H1 (cell line): Measurements from ENCODE around the gene PCNX1. TPM values are rescaled to one million over a fixed set of nuclear protein-coding genes. Genes with fewer than 3 reads are reported as not detected.

Source experiments
- GTF2F1 ChIP-seq: IDR thresholded peaks from 2 replicates; pipeline ENCODE4 v1.6.1; 2012; ENCODE audit warnings: low read depth, low read length, improper control_type of control experiment, borderline replicate concordance
- polyA plus RNA-seq, 7 experiments: library from polyadenylated mRNA; depleted of rRNA in 3 of 7; stranded (reverse) in 5 of 7; unstranded in 2 of 7; fragments of >200 nt in 5 of 7; fragments of 200-250 nt in 2 of 7; gene quantifications; 1 replicate in 5 of 7; 2 replicates in 1 of 7; 4 replicates in 1 of 7; pipeline versions ENCODE4 v1.2.1 to v1.2.3, GENCODE V29; 2011 to 2013; ENCODE audit warnings: missing spikeins in 2 of 7, mixed read lengths in 2 of 7
- total RNA-seq: library from RNA; stranded (reverse); fragmentation: NEBNext Ultra II Directional; extraction: Animal tissue kit (Norgen Biotek cat#: 25700); gene quantifications from 2 replicates; pipeline ENCODE4 v1.2.1, GENCODE V29; 2021
- TF ChIP-seq, protein P1 (sequence below): fragments of 300-600 bp; sonication (generic); IDR thresholded peaks from 2 replicates; pipeline ENCODE4 v1.7.1; 2012; ENCODE audit warnings: low read length, moderate library complexity, mild to moderate bottlenecking, inconsistent platforms; ENCODE audit not compliant: insufficient replicate concordance

Gene PCNX1
- total and polyA plus RNA-seq, 2 of the 8 experiments (the other 6 are each of a cell fraction or from before 2014, with no cell fraction given) = 37.7 to 53.2 TPM

DNA sequence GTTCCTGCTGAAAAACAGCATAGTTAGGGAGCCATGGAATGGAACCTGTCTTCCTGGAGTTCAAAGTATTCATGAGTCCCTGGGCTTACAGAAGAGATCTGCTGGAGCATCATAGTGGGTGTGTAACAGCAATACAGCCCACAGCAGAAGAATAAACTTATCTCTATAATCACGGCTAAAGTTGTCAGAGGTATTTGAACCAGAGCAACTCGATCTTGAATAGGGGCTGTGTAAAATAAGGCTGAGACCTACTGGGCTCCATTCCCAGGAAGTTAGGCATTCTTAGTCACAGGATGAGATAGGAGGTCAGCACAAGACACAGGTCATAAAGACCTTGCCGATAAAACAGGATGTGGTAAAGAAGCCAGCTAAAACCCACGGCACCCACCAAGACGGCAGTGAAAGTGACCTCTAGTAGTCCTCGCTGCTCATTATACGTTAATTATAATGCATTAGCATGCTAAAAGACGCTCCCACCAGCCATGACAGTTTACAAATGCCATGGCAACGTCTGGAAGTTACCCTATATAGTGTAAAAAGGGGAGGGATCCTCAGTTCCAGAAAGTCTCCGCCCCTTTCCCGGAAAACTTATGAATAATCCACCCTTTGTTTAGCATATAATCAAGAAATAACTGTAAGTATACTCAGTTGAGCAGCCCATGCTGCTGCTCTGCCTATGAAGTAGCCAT is 223.4 kb downstream of the PCNX1 start (continued):
- TF ChIP-seq, protein P1, sequence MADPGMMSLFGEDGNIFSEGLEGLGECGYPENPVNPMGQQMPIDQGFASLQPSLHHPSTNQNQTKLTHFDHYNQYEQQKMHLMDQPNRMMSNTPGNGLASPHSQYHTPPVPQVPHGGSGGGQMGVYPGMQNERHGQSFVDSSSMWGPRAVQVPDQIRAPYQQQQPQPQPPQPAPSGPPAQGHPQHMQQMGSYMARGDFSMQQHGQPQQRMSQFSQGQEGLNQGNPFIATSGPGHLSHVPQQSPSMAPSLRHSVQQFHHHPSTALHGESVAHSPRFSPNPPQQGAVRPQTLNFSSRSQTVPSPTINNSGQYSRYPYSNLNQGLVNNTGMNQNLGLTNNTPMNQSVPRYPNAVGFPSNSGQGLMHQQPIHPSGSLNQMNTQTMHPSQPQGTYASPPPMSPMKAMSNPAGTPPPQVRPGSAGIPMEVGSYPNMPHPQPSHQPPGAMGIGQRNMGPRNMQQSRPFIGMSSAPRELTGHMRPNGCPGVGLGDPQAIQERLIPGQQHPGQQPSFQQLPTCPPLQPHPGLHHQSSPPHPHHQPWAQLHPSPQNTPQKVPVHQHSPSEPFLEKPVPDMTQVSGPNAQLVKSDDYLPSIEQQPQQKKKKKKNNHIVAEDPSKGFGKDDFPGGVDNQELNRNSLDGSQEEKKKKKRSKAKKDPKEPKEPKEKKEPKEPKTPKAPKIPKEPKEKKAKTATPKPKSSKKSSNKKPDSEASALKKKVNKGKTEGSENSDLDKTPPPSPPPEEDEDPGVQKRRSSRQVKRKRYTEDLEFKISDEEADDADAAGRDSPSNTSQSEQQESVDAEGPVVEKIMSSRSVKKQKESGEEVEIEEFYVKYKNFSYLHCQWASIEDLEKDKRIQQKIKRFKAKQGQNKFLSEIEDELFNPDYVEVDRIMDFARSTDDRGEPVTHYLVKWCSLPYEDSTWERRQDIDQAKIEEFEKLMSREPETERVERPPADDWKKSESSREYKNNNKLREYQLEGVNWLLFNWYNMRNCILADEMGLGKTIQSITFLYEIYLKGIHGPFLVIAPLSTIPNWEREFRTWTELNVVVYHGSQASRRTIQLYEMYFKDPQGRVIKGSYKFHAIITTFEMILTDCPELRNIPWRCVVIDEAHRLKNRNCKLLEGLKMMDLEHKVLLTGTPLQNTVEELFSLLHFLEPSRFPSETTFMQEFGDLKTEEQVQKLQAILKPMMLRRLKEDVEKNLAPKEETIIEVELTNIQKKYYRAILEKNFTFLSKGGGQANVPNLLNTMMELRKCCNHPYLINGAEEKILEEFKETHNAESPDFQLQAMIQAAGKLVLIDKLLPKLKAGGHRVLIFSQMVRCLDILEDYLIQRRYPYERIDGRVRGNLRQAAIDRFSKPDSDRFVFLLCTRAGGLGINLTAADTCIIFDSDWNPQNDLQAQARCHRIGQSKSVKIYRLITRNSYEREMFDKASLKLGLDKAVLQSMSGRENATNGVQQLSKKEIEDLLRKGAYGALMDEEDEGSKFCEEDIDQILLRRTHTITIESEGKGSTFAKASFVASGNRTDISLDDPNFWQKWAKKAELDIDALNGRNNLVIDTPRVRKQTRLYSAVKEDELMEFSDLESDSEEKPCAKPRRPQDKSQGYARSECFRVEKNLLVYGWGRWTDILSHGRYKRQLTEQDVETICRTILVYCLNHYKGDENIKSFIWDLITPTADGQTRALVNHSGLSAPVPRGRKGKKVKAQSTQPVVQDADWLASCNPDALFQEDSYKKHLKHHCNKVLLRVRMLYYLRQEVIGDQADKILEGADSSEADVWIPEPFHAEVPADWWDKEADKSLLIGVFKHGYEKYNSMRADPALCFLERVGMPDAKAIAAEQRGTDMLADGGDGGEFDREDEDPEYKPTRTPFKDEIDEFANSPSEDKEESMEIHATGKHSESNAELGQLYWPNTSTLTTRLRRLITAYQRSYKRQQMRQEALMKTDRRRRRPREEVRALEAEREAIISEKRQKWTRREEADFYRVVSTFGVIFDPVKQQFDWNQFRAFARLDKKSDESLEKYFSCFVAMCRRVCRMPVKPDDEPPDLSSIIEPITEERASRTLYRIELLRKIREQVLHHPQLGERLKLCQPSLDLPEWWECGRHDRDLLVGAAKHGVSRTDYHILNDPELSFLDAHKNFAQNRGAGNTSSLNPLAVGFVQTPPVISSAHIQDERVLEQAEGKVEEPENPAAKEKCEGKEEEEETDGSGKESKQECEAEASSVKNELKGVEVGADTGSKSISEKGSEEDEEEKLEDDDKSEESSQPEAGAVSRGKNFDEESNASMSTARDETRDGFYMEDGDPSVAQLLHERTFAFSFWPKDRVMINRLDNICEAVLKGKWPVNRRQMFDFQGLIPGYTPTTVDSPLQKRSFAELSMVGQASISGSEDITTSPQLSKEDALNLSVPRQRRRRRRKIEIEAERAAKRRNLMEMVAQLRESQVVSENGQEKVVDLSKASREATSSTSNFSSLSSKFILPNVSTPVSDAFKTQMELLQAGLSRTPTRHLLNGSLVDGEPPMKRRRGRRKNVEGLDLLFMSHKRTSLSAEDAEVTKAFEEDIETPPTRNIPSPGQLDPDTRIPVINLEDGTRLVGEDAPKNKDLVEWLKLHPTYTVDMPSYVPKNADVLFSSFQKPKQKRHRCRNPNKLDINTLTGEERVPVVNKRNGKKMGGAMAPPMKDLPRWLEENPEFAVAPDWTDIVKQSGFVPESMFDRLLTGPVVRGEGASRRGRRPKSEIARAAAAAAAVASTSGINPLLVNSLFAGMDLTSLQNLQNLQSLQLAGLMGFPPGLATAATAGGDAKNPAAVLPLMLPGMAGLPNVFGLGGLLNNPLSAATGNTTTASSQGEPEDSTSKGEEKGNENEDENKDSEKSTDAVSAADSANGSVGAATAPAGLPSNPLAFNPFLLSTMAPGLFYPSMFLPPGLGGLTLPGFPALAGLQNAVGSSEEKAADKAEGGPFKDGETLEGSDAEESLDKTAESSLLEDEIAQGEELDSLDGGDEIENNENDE = no peak
- TF ChIP-seq GTF2F1 = no peak
